ENCODE measurements around the gene INSIG1. TPM values are rescaled to one million over a fixed set of nuclear protein-coding genes. Genes with fewer than 3 reads are reported as not detected.

The INSIG1 gene
- total RNA-seq, 1 donor from 2014 or later = 38.2 TPM

DNA sequence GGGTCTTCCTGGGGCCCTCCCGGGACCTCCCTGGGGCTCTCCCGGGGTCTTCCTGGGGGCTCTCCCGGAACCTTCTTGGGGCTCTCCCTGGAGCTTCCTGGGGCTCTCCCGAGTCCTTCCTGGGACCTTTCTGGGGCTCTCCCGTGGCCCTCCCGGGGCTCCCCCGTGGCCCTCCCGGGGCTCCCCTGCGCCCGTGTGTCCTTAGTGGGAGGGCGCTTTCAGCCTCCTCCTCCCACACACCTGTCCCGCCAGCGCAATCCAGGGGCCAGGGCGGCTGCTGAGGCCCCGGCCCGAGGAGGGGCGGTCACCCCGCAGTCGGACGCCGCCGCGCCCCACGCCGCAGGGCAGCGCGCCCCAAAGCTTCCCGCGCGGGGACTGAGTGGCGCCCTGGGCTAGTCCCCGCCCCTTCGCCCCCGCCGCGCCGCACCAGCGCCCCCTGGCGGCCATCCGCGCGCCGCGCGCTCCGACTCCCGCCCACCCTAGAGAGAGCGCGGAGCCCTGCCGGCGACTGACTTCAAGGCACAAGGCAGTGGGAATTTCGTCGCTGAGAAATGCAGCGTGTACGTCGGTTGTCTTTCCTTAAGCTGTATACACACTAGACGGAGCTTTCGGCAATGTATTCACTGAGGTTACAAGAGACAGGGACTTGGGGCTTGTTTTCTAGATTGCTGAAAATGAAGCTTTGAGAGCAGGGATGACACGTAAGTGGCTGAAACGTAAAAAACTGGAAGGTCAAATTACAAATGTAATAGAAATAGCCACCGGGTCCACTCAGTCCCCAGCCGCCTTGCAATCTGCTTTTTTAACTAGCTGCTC lies 47.1 kb downstream of the INSIG1 start:
- H3K4me3 Mint-ChIP-seq = peak overlapping the region; percentile 80
- H3K4me1 Mint-ChIP-seq (ENCODE audit: unreplicated experiment) = no peaks in the 10 kb centered on the region
- peak overlapping the region; percentile 4 for H3K27ac Mint-ChIP-seq
- no peaks in the 10 kb centered on the region for H3K9me3 Mint-ChIP-seq
- TF ChIP-seq, protein P1, sequence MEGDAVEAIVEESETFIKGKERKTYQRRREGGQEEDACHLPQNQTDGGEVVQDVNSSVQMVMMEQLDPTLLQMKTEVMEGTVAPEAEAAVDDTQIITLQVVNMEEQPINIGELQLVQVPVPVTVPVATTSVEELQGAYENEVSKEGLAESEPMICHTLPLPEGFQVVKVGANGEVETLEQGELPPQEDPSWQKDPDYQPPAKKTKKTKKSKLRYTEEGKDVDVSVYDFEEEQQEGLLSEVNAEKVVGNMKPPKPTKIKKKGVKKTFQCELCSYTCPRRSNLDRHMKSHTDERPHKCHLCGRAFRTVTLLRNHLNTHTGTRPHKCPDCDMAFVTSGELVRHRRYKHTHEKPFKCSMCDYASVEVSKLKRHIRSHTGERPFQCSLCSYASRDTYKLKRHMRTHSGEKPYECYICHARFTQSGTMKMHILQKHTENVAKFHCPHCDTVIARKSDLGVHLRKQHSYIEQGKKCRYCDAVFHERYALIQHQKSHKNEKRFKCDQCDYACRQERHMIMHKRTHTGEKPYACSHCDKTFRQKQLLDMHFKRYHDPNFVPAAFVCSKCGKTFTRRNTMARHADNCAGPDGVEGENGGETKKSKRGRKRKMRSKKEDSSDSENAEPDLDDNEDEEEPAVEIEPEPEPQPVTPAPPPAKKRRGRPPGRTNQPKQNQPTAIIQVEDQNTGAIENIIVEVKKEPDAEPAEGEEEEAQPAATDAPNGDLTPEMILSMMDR (conservative IDR thresholded peaks at IDR 0.05) = peak; percentile 98
- H3K27me3 Mint-ChIP-seq = peaks cover 19% of the 10 kb centered on the region
- DNase-seq (ENCODE audit: extremely low spot score, unreplicated experiment) = peak; percentile 89
- H3K36me3 Mint-ChIP-seq = no peaks in the 10 kb centered on the region

DNA sequence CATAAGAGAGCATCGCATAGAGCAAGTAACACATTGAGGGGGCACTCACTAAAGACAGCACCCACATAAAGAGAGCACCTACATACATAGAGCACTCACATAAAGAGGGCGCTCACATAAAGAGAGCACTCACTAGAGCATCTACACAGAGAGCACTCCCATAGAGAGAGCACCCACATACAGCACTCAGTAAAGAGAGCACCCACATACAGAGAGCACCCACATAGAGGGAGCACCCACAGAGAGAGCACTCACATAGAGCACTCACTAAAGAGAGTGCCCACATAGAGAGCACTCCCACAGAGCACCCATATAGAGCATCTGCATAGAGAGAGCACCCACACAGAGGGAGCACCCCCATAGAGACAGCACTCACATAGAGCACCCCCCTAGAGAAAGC lies 47.8 kb downstream of the INSIG1 start:
- no peak for DNase-seq (ENCODE audit: extremely low spot score, unreplicated experiment)
- H3K27ac Mint-ChIP-seq = no peak overlapping the region
- TF ChIP-seq, protein P1 (conservative IDR thresholded peaks at IDR 0.05) = no peak
- peak overlapping the region; percentile 80 for H3K4me3 Mint-ChIP-seq
- H3K4me1 Mint-ChIP-seq (ENCODE audit: unreplicated experiment) = no peaks in the 10 kb centered on the region
- H3K36me3 Mint-ChIP-seq = no peaks in the 10 kb centered on the region
- H3K27me3 Mint-ChIP-seq = peaks cover 18% of the 10 kb centered on the region
- H3K9me3 Mint-ChIP-seq = no peaks in the 10 kb centered on the region

DNA sequence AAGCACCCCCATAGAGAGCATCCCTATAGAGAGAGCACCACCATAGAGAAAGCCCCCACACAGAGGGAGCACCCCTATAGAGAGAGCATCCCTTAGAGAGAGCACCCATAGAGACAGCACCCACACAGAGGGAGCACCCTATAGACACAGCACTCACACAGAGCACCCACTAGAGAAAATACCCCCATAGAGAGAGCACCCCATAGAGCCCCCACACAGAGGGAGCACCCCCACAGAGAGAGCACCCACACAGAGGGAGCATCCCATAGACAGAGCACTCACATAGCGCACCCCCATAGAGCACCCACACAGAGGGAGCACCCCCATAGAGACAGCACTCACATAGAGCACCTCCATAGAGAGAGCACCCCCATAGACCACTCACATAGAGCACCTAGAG lies 48.6 kb downstream of the INSIG1 start:
- Mint-ChIP-seq H3K36me3 (no peaks in the 10 kb centered on the region), H3K4me3 (no peak overlapping the region), H3K27ac (no peak overlapping the region), H3K4me1 (ENCODE audit: unreplicated experiment) (no peaks in the 10 kb centered on the region), H3K27me3 (peaks cover 20% of the 10 kb centered on the region), H3K9me3 (no peaks in the 10 kb centered on the region)
- TF ChIP-seq, protein P1 (conservative IDR thresholded peaks at IDR 0.05) = no peak
- no peak for DNase-seq (ENCODE audit: extremely low spot score, unreplicated experiment)

DNA sequence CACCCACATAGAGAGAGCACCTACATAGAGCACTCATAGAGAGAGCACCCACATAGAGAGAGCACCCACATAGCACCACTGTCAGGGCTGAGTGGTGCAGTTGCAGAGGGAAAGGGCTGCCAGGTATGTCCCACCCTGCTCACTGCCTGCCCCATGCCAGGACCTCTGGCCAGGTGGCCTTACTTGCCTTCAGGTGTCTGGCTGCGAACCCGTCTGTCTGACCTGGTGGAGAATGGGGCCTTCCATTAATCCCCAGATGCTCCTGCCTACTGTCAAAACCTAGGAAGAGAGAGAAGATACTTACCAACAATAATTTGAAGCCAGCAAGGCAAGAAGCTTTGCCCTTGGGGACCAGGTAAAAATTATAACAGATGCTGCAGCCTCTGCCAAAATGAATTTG lies 51.1 kb downstream of the INSIG1 start:
- Mint-ChIP-seq H3K27ac (no peak overlapping the region), H3K9me3 (no peaks in the 10 kb centered on the region)
- TF ChIP-seq, protein P1 (conservative IDR thresholded peaks at IDR 0.05) = no peak

DNA sequence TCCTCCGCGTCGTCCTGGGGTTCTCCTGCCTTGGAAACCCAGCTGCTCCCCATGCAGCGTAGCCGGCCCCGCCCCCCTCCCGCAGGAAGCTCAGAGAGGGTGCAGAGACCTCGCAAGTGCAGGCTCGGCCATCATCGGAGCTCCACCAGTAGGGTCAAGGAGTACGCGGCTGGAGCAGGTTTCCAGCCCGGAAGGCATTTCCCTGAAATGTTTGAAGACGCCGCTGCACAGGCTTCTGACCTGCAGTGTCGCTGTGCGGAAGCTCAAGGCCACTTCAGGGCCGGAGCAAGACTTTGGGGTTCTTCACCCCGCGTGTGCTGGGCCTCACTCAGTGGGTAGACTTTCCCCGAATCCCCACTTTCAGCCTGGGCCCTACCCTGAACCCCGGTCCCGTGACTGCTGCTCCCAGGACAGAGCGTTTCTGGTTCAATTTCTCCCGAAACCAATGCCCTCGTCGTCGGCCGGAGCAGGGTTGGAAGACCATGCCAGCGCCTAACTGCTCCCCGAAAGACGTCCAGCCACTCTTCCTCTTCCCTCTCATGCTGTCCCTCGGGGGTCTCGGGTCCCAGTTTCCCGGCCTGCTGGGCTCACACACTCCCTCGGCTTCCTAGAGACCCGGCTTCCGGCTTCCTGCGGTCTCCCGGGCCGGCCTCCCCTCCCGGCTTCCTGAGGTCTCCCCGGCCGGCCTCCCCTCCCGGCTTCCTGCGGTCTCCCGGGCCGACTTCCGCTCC lies 52.1 kb downstream of the INSIG1 start:
- H3K4me3 Mint-ChIP-seq = no peak overlapping the region
- TF ChIP-seq, protein P1 (conservative IDR thresholded peaks at IDR 0.05) = no peak
- H3K4me1 Mint-ChIP-seq (ENCODE audit: unreplicated experiment) = no peaks in the 10 kb centered on the region
- H3K27me3 Mint-ChIP-seq = peaks cover 35% of the 10 kb centered on the region
- DNase-seq (ENCODE audit: extremely low spot score, unreplicated experiment) = no peak
- no peaks in the 10 kb centered on the region for H3K36me3 Mint-ChIP-seq
- no peaks in the 10 kb centered on the region for H3K9me3 Mint-ChIP-seq
- H3K27ac Mint-ChIP-seq = no peak overlapping the region

More for the DNA sequence above, 51.1 kb downstream of the INSIG1 start:
- DNase-seq (ENCODE audit: extremely low spot score, unreplicated experiment) = no peak
- Mint-ChIP-seq H3K27me3 (peaks cover 27% of the 10 kb centered on the region), H3K4me3 (no peak overlapping the region), H3K36me3 (no peaks in the 10 kb centered on the region), H3K4me1 (ENCODE audit: unreplicated experiment) (no peaks in the 10 kb centered on the region)

Measured in type B pancreatic cell (in vitro differentiated cells).